Esophagus mucosa (tissue), 1 donor: ENCODE results near the gene TAF6. TPM values are rescaled to one million over a fixed set of nuclear protein-coding genes. Genes with fewer than 3 reads are reported as not detected.

ENCODE experiments used
- ATAC-seq: fragments of 200-7000 bp; cut with Tn5 transposase; one replicate; pipeline ENCODE4 v1.9.1; 2020
- total RNA-seq: library from RNA; stranded (reverse); gene quantifications from one replicate; pipeline ENCODE4 v1.2.4, GENCODE V29; 2023
- donor health status: DM: yes; HTN: yes; CAD: no.

The TAF6 gene
- total RNA-seq, 1 donor from 2014 or later: 23.3 TPM

GRCh38 chr7:100093054-100093453, 26.1 kb downstream of the TAF6 start:
- no peak for ATAC-seq

GRCh38 chr7:100091411-100092181, 27.6 kb downstream of the TAF6 start:
- ATAC-seq: no peak

DNA sequence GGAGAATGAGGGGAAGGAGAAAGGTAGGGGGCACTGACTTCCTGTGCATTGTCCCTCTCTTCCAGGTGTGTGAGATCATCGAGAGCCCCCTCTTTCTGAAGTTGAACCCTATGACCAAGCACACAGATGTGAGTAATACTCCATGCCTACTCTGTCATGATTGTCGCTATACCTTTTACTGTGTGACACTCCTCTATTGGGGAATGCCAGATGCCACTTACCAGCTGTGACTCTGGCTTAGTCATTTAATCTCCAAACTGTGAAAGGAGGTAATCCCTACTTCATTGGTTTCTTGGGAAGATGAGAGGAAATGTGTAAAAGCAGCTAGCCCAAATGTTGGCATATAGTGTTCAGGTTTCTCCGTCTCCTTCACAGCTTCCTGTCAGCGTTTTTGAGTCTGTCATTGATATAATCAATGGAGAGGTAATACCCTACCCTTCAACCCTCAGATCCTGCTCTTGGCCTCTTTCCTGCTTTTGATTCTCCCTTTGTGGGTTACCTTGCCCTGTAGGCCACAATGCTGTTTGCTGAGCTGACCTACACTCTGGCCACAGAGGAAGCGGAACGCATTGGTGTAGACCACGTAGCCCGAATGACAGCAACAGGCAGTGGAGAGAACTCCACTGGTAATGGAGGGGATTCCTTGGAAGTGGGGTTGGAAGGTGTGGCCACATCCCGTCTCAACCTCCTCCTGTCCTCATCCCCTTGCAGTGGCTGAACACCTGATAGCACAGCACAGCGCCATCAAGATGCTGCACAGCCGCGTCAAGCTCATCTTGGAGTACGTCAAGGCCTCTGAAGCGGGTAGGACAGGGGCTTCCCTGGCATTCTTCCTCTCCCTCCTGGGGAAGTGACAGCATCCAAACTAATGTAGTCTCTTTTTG, 28.4 kb downstream of the TAF6 start:
- peak; percentile 54 for ATAC-seq

DNA sequence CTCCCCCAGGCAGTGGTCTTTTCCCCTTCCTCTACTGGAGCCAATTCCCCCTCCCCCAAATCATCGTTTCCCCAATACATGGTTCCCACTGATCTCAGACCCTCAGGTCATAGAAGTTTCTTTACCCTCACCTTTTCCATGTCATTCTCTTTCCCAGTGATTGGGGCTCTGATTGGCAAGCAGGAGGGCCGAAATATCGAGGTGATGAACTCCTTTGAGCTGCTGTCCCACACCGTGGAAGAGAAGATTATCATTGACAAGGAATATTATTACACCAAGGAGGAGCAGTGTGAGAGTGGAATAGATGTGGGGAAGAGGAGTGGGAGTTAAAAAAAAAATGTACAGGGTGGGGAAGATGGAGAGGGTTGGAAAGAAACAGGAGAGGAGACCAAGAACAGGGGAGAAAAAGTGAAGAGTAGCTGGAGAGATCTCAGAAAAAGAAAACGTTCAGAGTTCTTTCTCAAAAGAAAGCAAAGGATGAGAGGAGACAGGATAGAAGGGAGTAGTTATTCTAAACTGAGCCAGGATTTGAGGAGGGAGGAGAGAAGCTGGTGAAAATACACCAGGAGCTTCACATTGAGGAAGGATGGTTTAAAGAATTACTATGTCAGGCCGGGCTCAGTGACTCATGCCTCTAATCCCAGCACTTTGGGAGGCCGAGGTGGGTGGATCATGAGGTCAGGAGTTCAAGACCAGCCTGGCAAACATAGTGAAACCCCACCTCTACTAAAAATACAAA, 29.5 kb downstream of the TAF6 start:
- peak; percentile 21 for ATAC-seq

DNA sequence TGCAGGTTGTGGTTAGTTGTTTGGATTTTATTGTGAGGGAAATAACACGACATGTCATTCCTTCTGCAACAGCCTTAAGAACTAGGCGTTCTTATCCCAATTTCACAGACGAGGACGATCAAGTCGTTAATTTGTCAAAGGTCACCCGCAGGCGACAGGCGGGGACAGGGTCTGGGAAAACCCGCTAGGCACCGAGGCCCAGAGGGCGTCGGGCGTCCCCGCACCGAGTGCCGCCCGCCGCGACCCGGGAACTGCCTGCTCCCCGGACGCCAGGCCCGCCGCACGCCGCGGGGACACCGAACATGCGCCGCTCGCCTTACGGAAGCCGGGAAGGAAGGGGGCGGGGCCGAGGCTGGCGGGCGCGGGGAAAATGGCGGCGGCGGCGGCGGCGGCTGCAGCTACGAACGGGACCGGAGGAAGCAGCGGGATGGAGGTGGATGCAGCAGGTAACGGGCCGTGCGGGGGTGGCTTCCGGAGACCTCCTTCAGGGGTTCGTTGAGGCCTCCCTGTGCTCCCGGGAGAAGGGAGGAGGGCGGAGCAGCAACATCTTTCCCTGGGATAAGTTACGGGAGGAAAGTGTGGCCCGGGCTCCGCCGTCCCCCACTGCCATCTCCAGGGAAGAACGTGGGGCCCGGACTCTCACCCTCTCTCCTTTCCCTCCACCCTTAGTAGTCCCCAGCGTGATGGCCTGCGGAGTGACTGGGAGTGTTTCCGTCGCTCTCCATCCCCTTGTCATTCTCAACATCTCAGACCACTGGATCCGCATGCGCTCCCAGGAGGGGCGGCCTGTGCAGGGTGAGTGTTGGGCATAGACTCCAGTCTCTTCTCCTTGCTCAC, 30.3 kb downstream of the TAF6 start, which contains the start of gene COPS6:
COPS6 (plus strand) TSS at position 349 of the 837 bp plus-strand sequence; CDS start at position 371, 22 bp downstream.
- ATAC-seq: peak; percentile 68

DNA sequence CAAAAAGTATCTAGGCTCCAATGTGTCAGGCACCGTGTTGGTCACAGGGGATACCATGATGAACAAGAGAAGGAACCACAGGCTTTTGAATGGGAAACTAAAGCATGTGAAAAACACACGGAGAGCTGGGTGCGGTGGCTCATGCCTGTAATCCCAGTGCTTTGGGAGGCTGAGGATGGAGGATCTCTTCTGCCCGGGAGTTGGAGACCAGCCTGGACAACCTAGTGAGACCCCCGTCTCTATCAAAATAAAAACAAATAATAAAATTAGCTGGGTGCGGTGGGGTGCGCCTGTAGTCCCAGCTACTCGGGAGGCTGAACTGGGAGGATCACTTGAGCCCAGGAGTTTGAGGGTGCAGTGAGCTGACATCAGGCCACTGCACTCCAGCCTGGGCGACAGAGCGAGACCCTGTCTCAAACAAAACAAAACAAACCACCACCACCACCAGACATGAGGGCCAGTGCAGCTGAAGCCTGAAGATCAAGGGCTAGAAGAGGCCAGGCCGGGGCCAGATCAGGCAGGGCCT, 31.0 kb downstream of the TAF6 start:
- no peak for ATAC-seq

GRCh38 chr7:100087055-100087750, 32.0 kb downstream of the TAF6 start:
- no peak for ATAC-seq

- no peak for ATAC-seq
Measured at GRCh38 chr7:100085515-100085914, 33.6 kb downstream of the TAF6 start.

DNA sequence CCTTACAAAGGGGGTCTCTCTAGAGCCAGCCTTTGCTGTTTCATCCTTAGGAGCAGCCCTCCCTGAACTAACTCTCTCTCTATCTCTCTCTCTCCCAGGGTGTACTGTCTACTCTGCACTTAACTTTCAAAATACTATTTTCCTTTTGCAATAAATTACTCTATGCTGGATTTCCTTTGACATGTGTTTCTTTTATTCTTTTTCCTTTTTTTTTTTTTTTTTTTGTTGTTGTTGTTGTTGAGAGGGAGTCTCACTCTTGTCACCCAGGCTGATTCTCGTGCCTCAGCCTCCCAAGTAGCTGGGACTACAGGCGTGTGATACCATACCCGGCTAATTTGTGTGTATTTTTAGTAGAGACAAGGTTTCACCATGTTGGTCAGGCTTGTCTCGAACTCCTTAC, 36.2 kb downstream of the TAF6 start:
- no peak for ATAC-seq

- peak; percentile 97 for ATAC-seq
Measured at GRCh38 chr7:100081535-100082102, 37.5 kb downstream of the TAF6 start, which contains the start of gene ZNF3. Gene ZNF3 (minus strand): TSS chr7:100081723. CDS start chr7:100077357, 4,366 bp downstream.

- ATAC-seq: no peak
Measured at GRCh38 chr7:100080907-100081534, 38.1 kb downstream of the TAF6 start.

GRCh38 chr7:100079024-100079560, 40.1 kb downstream of the TAF6 start:
- no peak for ATAC-seq

DNA sequence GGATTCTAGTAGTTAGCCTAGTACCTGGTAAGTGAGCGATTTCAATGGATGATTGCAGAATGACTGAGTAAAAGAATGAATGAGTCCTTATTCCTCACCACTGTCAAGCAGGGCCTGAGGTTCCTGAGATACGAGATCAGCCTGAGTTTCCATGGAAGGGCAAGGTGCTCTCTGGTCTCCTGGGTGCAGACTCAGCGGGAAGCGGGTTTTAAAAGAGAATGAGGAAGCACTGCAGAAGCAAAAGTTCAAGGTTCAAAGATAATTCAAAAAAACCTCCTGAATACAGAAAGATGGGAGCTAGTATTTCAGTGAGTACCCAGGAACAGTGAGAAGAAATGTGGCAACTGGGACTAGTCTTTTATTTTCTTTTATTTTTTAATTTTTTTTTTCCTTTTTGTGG, 42.0 kb downstream of the TAF6 start:
- no peak for ATAC-seq

DNA sequence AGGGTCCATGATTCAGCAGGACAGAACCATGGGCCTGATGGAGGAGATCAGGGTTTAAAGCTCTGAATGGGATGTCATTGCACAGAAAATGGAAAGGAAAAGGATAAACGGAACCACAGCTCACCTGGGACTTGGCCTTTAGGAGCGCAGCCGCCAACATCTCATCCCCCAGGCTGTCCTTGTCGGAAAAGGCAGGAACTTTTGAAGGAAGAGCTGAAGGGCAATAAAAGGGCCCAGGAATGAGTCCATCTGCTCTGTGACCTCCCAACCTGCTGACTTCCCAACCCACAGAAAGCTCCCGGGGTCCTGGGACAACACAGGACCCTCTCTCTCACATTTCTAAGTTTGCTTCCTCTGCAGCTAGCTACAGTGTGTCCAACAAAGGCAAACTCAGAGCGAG, 43.7 kb downstream of the TAF6 start:
- no peak for ATAC-seq

- ATAC-seq: no peak
Measured at GRCh38 chr7:100074841-100075240, 44.3 kb downstream of the TAF6 start.

- no peak for ATAC-seq
Measured at GRCh38 chr7:100072462-100072861, 46.7 kb downstream of the TAF6 start.

- no peak for ATAC-seq
Measured at GRCh38 chr7:100071018-100071723, 48.0 kb downstream of the TAF6 start.

- ATAC-seq: no peak
Measured at GRCh38 chr7:100069991-100070390, 49.2 kb downstream of the TAF6 start.

DNA sequence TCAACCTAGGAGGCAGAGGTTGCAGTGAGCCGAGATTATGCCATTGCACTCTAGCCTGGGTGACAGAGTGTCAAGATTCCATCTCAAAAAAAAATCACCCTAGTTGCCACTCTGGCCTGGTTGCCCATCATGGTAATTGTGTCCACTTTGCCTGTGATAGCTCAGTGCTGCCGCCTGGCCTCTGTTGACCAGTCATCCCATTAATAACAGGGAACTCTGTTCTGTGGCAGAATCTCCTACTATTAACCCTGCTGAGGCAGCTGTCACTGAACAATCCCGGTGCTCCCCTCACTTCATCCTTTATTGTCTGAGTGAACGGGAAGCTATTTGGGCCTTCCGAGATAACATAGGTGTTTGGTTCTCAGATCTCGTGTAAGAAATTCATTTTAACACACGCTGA, 52.2 kb downstream of the TAF6 start:
- no peak for ATAC-seq
